Measurements from ENCODE around the gene LMF1. TPM values are rescaled to one million over a fixed set of nuclear protein-coding genes. Genes with fewer than 3 reads are reported as not detected.

The LMF1 gene
- total and polyA plus RNA-seq, 2 of the 8 experiments (the other 6 are each of a cell fraction or from before 2014, with no cell fraction given) = 3.5 to 9.1 TPM

- TF ChIP-seq SAP30 (IDR thresholded peaks at IDR 0.05; ENCODE audit: insufficient read depth, insufficient replicate concordance, low read length) (no peak), ZNF274 (IDR thresholded peaks at IDR 0.05; ENCODE audit: borderline replicate concordance, extremely low read depth, low read length) (no peak), KDM5A (IDR thresholded peaks at IDR 0.05; ENCODE audit: low read length) (no peak), CEBPB (IDR thresholded peaks at IDR 0.05; ENCODE audit: low read depth, low read length) (no peak), KDM4A (IDR thresholded peaks at IDR 0.05; ENCODE audit: low read depth, low read length, severe bottlenecking) (no peak)
These were observed 152.2 kb downstream of the LMF1 start (continued) for GRCh38 chr16:818592-818991.

Measured in H1 (cell line).